ENCODE results near the gene CHST9.
"Not testable (repeated sequence)": the region's sequence is repeated elsewhere in the genome, so short reads cannot be mapped to it uniquely, and the experiment has no call there.

CHST9 gene

DNA sequence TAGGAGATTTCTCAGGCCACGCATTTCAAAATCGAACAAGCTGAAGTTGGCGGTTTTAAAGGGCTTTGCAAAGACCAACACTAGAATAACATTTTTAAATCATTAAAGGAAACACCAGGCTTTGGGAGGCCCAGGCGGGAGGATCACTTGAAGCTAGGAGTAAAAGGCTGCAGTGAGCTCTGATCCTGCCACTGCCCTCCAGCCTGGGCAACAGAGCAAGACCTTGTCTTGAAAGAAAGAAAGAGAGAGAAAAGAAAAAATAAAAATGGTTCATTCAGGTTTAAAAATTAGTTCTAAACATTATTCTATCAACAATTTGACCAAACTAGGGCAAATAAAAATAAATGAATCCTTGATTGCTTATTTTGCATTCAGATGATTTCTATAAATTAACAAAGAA, 789 bp upstream of the CHST9 start:
- no peak overlapping the region for H3K27ac Mint-ChIP-seq
- peaks cover 1% of the 10 kb centered on the region for H3K36me3 Mint-ChIP-seq
- peaks cover 26% of the 10 kb centered on the region for H3K27me3 Mint-ChIP-seq
- H3K4me3 Mint-ChIP-seq = no peak overlapping the region
- no peaks in the 10 kb centered on the region for H3K4me1 Mint-ChIP-seq
- H3K9me3 Mint-ChIP-seq = peaks cover 12% of the 10 kb centered on the region

DNA sequence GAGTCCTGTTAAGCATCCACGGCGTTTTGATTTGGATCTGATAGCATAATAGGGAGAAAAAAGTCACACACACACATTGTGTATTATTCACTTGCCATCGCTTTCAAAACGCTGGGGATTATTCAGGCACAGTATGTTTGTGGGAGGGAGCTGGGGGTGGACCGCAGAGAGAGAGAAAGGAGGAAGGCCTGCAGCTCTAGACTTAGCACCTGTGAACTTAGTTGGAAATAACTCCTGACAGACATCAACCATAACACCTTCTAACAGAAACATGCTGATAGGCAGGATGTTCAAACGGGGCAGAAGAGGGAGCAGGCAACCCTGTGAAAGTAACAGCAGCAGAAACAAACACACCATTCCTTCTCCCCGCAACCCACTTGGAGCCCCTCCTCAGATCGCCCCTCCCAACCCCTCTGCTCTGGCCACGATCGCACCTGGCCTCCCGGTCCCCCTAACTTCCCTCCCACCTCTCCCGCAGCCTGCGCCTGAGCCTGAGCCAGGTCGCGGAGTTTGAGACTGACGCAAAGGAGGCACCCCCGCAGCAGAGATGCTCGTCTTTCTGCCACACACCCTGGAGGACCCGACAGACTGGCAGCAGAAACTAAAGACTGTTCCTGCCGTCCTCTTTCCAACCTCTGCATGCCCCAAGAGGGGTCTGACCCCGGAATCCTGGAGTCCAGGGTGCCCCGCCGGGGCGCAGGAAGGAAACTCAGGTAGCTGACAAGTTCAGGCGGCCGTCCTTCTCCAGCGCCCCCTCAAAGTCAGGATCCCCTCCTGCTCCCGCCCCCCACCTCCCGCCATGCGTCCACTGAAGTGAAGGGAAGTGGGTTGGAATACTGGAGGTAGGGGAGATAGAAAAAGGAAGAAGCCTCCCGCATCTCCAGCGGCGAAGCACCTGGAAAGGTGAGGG, 738 bp downstream of the CHST9 start:
- Mint-ChIP-seq H3K4me3 (no peak overlapping the region), H3K36me3 (peaks cover 1% of the 10 kb centered on the region), H3K27ac (no peak overlapping the region), H3K27me3 (peaks cover 26% of the 10 kb centered on the region), H3K4me1 (no peaks in the 10 kb centered on the region), H3K9me3 (peaks cover 12% of the 10 kb centered on the region)

DNA sequence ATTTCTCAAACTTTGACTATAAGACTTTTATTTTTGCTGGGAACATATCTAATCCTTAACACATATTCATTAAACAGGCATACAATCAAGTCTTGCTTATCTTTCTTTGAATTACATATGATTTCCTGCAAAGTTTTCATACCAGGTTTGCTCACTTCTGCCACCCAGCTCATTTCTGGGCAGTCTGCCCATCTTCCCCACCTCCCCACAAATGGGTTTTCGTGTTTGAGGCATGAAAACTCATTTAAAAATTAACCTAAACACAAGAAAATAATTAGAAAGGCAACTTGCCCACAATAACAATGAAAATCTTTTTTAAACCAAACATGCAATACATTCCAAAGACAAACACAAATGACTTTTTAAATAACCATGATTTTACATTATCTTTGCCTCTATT, 3.4 kb downstream of the CHST9 start:
- H3K9me3 Mint-ChIP-seq = peaks cover 12% of the 10 kb centered on the region
- H3K36me3 Mint-ChIP-seq = peaks cover 1% of the 10 kb centered on the region
- H3K27me3 Mint-ChIP-seq = peaks cover 23% of the 10 kb centered on the region
- H3K4me1 Mint-ChIP-seq = no peaks in the 10 kb centered on the region
- H3K4me3 Mint-ChIP-seq = no peak overlapping the region
- no peak overlapping the region for H3K27ac Mint-ChIP-seq

DNA sequence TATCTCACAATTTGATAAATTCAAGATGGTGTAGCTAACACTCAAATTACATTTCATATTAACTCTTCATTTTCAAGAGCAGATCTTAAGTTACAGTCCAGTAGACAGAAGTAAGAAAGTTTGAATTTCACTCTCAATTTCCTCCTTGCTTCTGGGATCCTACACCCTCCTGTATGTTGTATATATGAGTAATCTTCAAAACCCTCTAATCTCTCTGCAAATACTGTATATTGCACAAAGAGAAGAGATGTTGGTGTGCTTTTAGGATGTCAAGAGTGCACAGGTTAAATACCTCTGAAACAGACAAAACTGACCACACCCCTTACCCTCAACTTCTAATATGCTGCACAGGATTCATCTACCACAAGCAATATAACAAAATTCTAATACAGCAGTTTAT, 6.7 kb downstream of the CHST9 start:
- no peak overlapping the region for H3K27ac Mint-ChIP-seq
- no peaks in the 10 kb centered on the region for H3K36me3 Mint-ChIP-seq
- H3K4me1 Mint-ChIP-seq = no peaks in the 10 kb centered on the region
- H3K4me3 Mint-ChIP-seq = no peak overlapping the region
- peaks cover 7% of the 10 kb centered on the region for H3K27me3 Mint-ChIP-seq
- peaks cover 14% of the 10 kb centered on the region for H3K9me3 Mint-ChIP-seq

DNA sequence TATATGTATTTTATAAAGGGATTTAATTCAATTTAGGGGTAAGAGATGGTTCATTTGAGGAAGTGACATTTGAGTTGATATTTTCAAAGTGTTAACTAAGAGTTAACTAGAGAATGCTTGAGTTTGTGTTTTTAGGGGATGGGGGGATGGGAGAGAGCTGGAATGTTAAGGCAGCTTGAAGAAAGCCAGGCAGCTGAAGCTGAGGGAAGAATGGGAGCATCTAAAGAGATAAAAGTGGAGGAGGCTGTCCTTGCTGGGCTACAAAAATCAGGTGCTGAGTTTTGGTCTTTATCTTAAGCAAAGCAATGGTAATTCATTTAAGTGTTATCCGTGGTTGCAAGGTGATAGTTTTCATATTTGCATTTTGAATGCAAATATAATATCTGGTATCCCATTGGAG, 9.2 kb downstream of the CHST9 start:
- no peak overlapping the region for H3K27ac Mint-ChIP-seq
- no peaks in the 10 kb centered on the region for H3K36me3 Mint-ChIP-seq
- no peaks in the 10 kb centered on the region for H3K4me1 Mint-ChIP-seq
- no peak overlapping the region for H3K4me3 Mint-ChIP-seq
- no peaks in the 10 kb centered on the region for H3K27me3 Mint-ChIP-seq
- peaks cover 11% of the 10 kb centered on the region for H3K9me3 Mint-ChIP-seq

DNA sequence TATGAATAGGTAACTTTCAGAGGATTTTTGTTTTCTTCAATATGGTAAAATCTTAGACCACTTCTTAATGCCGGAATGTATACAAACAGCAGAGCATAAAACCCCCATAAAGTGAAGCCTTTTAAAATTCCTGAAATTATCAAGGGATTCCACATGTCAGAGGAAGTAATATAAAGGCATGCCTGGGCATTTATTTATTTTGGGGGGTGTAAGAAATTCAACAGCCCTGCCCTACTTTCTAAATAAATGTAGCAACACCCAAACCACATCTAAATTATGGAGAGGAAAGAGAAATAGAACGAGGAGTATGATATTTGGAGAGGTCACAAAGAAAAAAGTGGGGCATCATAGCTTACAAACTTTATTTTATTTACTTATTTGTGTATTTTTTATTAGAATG, 9.9 kb downstream of the CHST9 start:
- H3K27ac Mint-ChIP-seq = no peak overlapping the region
- H3K9me3 Mint-ChIP-seq = peaks cover 11% of the 10 kb centered on the region

DNA sequence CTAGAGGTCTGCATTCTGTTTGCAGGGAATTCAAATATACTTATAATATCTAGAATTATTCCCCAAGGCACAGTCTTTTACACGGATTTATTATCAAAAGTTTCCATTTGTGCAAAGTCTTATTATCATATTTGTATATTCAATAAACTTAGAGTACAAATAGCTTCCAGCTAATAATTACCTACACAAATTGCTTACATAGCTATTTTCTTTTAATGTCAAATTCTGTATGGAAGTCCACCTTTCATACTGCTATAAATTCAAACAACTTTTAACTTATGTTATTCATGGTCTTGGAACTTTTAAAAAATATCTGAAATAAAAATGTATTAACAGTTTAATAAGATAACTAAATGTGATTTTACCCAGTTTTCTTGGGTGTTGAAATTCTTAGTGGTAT, 13.1 kb downstream of the CHST9 start:
- Mint-ChIP-seq H3K9me3 (peaks cover 20% of the 10 kb centered on the region), H3K36me3 (no peaks in the 10 kb centered on the region), H3K27me3 (no peaks in the 10 kb centered on the region), H3K4me1 (no peaks in the 10 kb centered on the region), H3K27ac (no peak overlapping the region), H3K4me3 (no peak overlapping the region)

More for the DNA sequence above, 9.9 kb downstream of the CHST9 start:
- H3K27me3 Mint-ChIP-seq = no peaks in the 10 kb centered on the region
- no peak overlapping the region for H3K4me3 Mint-ChIP-seq
- H3K36me3 Mint-ChIP-seq = no peaks in the 10 kb centered on the region
- no peaks in the 10 kb centered on the region for H3K4me1 Mint-ChIP-seq

DNA sequence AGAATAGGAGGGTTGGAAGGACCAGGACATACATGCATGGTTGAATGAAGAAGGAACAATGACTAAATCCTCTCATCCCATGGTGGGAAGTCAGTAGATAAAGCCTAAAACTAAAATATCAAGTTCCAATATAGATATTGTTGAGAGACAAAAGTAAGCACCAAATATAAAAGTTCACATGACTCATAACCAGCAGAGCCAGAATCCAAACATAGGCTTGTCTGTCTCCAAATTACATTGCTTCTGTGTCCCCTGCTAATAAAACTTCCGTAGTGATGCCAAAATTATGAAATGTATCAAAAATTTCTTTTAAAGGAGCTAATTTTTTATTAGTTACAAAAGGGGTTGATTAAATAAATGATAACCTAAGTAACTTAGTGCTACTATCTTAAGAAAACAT, 19.7 kb downstream of the CHST9 start:
- H3K27ac Mint-ChIP-seq = no peak overlapping the region
- H3K27me3 Mint-ChIP-seq = no peaks in the 10 kb centered on the region
- no peaks in the 10 kb centered on the region for H3K36me3 Mint-ChIP-seq
- no peak overlapping the region for H3K4me3 Mint-ChIP-seq
- H3K9me3 Mint-ChIP-seq = peaks cover 30% of the 10 kb centered on the region
- H3K4me1 Mint-ChIP-seq = no peaks in the 10 kb centered on the region

DNA sequence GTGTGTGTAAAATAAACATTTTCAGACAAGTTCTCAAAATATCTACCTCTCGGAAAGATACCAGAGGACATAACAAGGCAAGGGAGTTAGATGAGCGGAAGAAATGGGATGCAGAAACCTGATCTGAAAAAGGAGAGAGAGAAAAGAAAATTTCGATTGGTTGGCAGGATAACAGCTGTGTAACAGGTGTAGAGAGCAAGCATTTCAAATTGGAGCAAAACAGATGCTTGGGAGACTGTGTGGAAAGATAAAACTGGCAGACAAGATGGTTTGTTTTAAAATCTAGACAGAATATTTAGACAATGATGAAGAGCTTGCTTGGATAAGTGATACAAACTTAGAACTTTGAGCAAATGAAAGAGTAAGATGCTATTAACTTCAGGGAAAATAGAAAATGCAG, 20.2 kb downstream of the CHST9 start:
- no peaks in the 10 kb centered on the region for H3K36me3 Mint-ChIP-seq

DNA sequence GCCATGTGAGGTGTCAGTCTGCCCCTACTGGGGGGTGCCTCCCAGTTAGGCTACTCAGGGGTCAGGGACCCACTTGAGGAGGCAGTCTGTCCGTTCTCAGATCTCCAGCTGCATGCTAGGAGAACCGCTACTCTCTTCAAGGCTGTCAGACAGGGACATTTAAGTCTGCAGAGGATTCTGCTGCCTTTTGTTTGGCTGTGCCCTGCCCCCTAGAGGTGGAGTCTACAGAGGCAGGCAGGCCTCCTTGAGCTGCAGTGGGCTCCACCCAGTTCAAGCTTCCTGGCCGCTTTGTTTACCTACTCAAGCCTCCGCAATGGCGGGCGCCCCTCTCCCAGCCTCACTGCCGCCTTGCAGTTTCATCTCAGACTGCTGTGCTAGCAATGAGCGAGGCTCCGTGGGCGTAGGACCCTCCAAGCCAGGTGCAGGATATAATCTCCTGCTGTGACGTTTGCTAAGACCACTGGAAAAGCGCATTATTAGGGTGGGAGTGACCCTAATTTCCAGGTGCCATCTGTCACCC, 21.9 kb downstream of the CHST9 start:
- not testable (repeated sequence) for H3K27me3 Mint-ChIP-seq, H3K36me3 Mint-ChIP-seq, H3K4me3 Mint-ChIP-seq, H3K27ac Mint-ChIP-seq, H3K4me1 Mint-ChIP-seq
- peaks cover 22% of the 10 kb centered on the region for H3K9me3 Mint-ChIP-seq

More for the DNA sequence above, 20.2 kb downstream of the CHST9 start:
- Mint-ChIP-seq H3K27ac (no peak overlapping the region), H3K4me1 (no peaks in the 10 kb centered on the region), H3K9me3 (peaks cover 30% of the 10 kb centered on the region), H3K4me3 (no peak overlapping the region), H3K27me3 (no peaks in the 10 kb centered on the region)

DNA sequence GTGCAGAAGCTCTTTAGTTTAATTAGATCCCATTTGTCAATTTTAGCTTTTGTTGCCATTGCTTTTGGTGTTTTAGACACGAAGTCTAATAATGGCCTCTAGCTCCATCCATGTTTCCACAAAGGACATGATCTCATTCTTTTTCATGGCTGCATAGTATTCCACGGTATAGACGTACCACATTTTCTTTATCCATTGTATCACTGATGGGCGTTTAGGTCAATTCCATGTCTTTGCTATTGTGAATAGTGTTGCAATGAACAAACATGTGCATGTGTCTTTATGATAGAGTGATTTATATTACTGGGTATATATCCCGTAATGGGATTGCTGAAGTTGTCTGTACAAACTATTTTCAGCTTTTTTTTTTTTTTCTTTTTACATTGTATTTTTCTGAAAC, 35.9 kb downstream of the CHST9 start:
- H3K9me3 Mint-ChIP-seq = peaks cover 15% of the 10 kb centered on the region
- H3K27ac Mint-ChIP-seq, H3K4me3 Mint-ChIP-seq, H3K36me3 Mint-ChIP-seq, H3K27me3 Mint-ChIP-seq, H3K4me1 Mint-ChIP-seq: not testable (repeated sequence)

DNA sequence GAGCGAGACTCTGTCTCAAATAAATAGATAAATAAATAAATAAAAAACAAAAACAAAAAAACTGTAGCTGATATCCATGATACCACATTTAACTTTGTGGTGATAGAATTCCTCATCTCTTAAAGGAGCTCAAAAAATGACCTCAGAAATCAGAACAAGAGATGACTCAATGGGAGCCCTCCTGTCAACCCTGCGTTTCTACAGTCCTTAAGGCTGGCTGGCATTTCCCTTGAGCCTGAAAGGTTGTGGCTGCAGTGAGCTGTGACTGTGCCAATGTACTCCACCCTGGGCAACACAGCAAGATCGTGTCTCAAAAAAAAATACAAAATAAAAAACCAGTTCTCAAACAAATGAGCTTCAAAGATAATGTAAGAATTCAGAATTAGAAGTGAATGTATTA, 40.4 kb downstream of the CHST9 start:
- H3K4me3 Mint-ChIP-seq = no peak overlapping the region
- H3K4me1 Mint-ChIP-seq = no peaks in the 10 kb centered on the region
- no peak overlapping the region for H3K27ac Mint-ChIP-seq
- H3K36me3 Mint-ChIP-seq = peaks cover 2% of the 10 kb centered on the region
- no peaks in the 10 kb centered on the region for H3K27me3 Mint-ChIP-seq
- peaks cover 6% of the 10 kb centered on the region for H3K9me3 Mint-ChIP-seq

DNA sequence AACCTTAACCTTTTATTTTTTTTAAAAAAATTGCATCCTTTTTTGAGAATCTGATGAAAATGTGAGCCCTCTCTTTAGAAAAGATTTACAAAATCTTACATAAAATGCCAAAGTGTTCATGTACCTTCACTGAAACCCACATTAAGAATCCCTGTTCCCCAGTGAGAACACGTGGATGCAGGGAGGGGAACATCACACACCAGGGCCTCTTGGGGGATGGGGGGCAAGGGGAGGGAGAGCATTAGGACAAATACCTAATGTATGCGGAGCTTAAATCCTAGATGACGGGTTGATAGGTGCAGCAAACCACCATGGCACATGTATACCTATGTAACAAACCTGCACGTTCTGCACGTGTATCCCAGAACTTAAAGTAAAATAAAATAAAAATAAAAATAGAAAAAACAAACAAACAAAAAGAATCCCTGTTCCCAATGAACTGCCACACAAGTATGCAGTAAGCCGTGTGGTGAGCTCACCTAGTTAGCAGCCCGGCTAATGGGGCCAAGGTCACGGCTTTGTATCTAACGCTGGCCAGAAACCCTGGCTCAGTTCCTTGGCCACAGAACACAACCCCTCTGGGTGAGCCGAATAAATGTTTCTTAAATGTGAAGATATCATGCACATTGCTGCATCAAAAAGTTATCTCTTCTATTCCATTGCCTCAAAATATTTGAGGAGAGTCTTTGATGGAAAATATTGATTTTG, 41.4 kb downstream of the CHST9 start:
- no peaks in the 10 kb centered on the region for H3K4me1 Mint-ChIP-seq
- no peak overlapping the region for H3K4me3 Mint-ChIP-seq
- H3K27ac Mint-ChIP-seq = no peak overlapping the region

DNA sequence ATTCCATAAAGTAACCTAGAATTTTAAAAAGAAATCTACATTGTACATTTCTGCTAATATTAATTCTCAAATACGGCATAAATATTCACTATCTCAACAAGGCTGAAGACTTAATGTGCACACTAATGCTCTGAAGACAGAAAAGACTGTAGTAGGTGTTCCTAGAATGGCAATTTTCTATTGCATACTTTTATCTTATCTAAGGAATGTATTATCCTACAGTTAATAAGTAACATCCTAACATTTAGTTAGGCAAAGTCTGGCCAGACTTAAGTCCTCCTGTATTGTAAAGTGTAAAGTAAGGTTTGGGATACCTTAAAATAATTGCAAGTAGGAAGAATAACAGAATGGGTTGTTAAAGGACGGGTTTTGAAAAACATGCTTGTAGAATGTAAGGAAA, 42.2 kb downstream of the CHST9 start:
- no peaks in the 10 kb centered on the region for H3K27me3 Mint-ChIP-seq
- H3K9me3 Mint-ChIP-seq = no peaks in the 10 kb centered on the region

More for the DNA sequence above, 41.4 kb downstream of the CHST9 start:
- Mint-ChIP-seq H3K9me3 (no peaks in the 10 kb centered on the region), H3K36me3 (no peaks in the 10 kb centered on the region), H3K27me3 (no peaks in the 10 kb centered on the region)

DNA sequence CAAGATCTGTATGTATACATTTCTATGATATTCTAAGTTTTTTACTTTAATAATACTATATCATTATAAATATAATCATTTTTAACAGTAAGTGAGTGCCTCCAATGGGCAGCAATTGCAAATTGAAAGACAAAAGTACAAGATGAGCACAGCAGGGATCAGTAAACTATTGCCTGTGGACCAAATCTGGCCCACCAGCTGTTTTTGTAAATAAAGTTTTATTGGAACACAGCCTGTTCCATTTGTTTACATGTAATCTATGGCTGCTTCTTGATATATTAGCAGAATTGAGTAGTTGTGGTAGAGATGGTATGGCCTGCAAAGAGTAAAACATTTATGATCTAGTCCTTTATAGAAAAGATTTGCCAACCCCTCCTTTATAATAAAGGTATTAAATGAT, 43.2 kb downstream of the CHST9 start:
- H3K27me3 Mint-ChIP-seq = no peaks in the 10 kb centered on the region
- no peak overlapping the region for H3K27ac Mint-ChIP-seq
- H3K9me3 Mint-ChIP-seq = no peaks in the 10 kb centered on the region
- H3K4me1 Mint-ChIP-seq = no peaks in the 10 kb centered on the region
- H3K4me3 Mint-ChIP-seq = no peak overlapping the region
- H3K36me3 Mint-ChIP-seq = no peaks in the 10 kb centered on the region

More for the DNA sequence above, 42.2 kb downstream of the CHST9 start:
- H3K4me3 Mint-ChIP-seq = no peak overlapping the region
- no peaks in the 10 kb centered on the region for H3K4me1 Mint-ChIP-seq
- no peak overlapping the region for H3K27ac Mint-ChIP-seq
- no peaks in the 10 kb centered on the region for H3K36me3 Mint-ChIP-seq

DNA sequence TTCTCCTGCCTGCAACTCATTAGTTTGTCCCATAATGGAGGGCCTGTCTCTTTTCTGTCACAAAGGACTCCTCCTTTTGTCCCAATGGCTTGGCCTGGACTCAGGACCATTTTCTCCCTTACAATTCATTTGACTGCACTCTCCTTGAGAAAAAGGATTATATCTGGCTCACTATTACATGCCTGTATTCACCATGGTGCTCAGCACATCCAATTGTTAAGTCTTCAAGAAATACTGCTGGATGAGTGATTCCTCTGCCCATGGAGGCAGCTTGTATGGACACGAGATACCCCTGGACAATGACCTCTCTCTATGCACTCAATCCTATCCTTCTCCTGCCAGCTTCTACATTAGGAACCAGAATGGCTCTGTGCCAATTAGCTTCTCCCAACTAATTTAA, 47.0 kb downstream of the CHST9 start:
- no peaks in the 10 kb centered on the region for H3K4me1 Mint-ChIP-seq
- H3K36me3 Mint-ChIP-seq = no peaks in the 10 kb centered on the region
- H3K9me3 Mint-ChIP-seq = no peaks in the 10 kb centered on the region
- no peak overlapping the region for H3K27ac Mint-ChIP-seq
- H3K4me3 Mint-ChIP-seq = no peak overlapping the region
- no peaks in the 10 kb centered on the region for H3K27me3 Mint-ChIP-seq
